Tibial nerve (tissue), 4 donors: ENCODE measurements around the gene MAN1A1. TPM values are rescaled to one million over a fixed set of nuclear protein-coding genes. Genes with fewer than 3 reads are reported as not detected.

Experiments
- DNase-seq, 2 donors: peaks; one replicate each; pipeline ENCODE4 v3.0.0-alpha.2; 2019; ENCODE audit warnings: low spot score in 2 of 2
- H3K27ac ChIP-seq, 4 donors: fragments of 200-600 bp; sonication (generic) in 3 of 4; one replicate each; pipeline ENCODE4 v1.5.1; 2017 to 2019; ENCODE audit warnings: mild to moderate bottlenecking in 1 of 4
- H3K27me3 ChIP-seq, 2 donors: fragments of 200-600 bp; sonication (generic) in 1 of 2; one replicate each; pipeline versions ENCODE4 v1.5.1 to v1.6.0; 2017 to 2019
- H3K36me3 ChIP-seq, 3 donors: fragments of 200-600 bp; sonication (generic); one replicate each; pipeline ENCODE4 v1.5.1; 2018 to 2019
- H3K4me1 ChIP-seq, 4 donors: fragments of 200-600 bp; sonication (generic) in 3 of 4; one replicate each; pipeline ENCODE4 v1.5.1; 2017 to 2019
- H3K4me3 ChIP-seq, 4 donors: fragments of 200-600 bp; sonication (generic) in 3 of 4; one replicate each; pipeline ENCODE4 v1.5.1; 2017 to 2019; ENCODE audit warnings: mild to moderate bottlenecking in 1 of 4, moderate library complexity in 1 of 4
- H3K9me3 ChIP-seq, 4 donors: fragments of 200-600 bp; sonication (generic) in 3 of 4; one replicate each; pipeline ENCODE4 v1.5.1; 2017 to 2019
- EP300 ChIP-seq, 2 donors: sonication (generic); formaldehyde crosslinking; IDR thresholded peaks; one replicate each; pipeline ENCODE4 v1.6.1; 2017; ENCODE audit warnings: antibody characterized with exemption in 2 of 2, mild to moderate bottlenecking in 1 of 2
- POLR2A ChIP-seq, 2 donors: fragments of 450-650 bp; IDR thresholded peaks; one replicate each; pipeline ENCODE4 v1.6.1; 2017; ENCODE audit warnings: antibody characterized with exemption in 2 of 2, mild to moderate bottlenecking in 2 of 2, moderate library complexity in 2 of 2
- WGBS, 2 donors: methylation state at CpG; one replicate each; pipeline ENCODE4 v1.1.5; 2018; 5-methylcytosine and 5-hydroxymethylcytosine counted together
- total RNA-seq, 4 donors: library from RNA; depleted of rRNA; stranded (reverse); fragments of >200 nt; gene quantifications; one replicate each; pipeline ENCODE4 v1.1.0, GENCODE V29; 2016
- TF ChIP-seq, protein P1 (sequence below), 5 experiments: fragments of 200-600 bp in 3 of 5; fragments of 450-650 bp in 2 of 5; sonication (generic) in 3 of 5; IDR thresholded peaks; one replicate each; pipeline ENCODE4 v1.5.1; 2016 to 2019; ENCODE audit warnings: antibody characterized with exemption in 5 of 5, mild to moderate bottlenecking in 3 of 5, moderate library complexity in 2 of 5

MAN1A1 gene
- total RNA-seq, 4 donors from 2014 or later = 118 to 287 (median 154) TPM

DNA sequence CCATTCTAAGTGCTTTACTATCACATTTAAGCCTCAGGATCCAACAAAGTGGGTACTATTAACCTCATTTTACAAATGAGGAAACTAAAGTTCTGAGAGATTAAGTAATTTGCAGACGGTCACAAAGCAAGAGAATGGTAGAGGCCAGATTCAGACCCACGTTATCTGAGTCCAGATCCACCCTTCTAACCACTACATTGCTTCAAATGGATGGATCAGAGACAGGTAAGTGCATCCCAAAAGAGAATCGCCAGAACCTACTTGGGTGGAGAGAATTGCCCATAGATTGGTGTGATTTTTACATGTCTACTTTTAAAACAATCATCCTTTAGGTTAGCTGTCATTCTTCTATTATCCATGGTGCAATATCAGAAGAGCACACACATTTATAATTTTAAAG, 7.1 kb downstream of the MAN1A1 start:
- no peak overlapping the region for H3K4me3 ChIP-seq
- TF ChIP-seq EP300 (IDR thresholded peaks at IDR 0.05) (no peak), POLR2A (IDR thresholded peaks at IDR 0.05) (no peak)
- TF ChIP-seq, protein P1, sequence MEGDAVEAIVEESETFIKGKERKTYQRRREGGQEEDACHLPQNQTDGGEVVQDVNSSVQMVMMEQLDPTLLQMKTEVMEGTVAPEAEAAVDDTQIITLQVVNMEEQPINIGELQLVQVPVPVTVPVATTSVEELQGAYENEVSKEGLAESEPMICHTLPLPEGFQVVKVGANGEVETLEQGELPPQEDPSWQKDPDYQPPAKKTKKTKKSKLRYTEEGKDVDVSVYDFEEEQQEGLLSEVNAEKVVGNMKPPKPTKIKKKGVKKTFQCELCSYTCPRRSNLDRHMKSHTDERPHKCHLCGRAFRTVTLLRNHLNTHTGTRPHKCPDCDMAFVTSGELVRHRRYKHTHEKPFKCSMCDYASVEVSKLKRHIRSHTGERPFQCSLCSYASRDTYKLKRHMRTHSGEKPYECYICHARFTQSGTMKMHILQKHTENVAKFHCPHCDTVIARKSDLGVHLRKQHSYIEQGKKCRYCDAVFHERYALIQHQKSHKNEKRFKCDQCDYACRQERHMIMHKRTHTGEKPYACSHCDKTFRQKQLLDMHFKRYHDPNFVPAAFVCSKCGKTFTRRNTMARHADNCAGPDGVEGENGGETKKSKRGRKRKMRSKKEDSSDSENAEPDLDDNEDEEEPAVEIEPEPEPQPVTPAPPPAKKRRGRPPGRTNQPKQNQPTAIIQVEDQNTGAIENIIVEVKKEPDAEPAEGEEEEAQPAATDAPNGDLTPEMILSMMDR (IDR thresholded peaks at IDR 0.05) = no peak
- no peaks in the 10 kb centered on the region for H3K27me3 ChIP-seq
- H3K36me3 ChIP-seq = no peaks in the 10 kb centered on the region
- peaks cover 0 to 67% (median 19%) of the 10 kb centered on the region in 4 donors for H3K4me1 ChIP-seq
- no peak for DNase-seq
- no peak overlapping the region for H3K27ac ChIP-seq
- 83 to 93% methylated on average over 3 of the region's 3 CpGs for WGBS, 2 donors
- H3K9me3 ChIP-seq = no peaks in the 10 kb centered on the region

- WGBS, 2 donors = 64 to 67% methylated on average over 8 of the region's 8 CpGs
- DNase-seq = no peak
- H3K4me1 ChIP-seq = peaks cover 0 to 66% (median 19%) of the 10 kb centered on the region in 4 donors
- H3K4me3 ChIP-seq = peak overlapping the region in 1 of 4 donors; percentile 24
- H3K36me3 ChIP-seq = no peaks in the 10 kb centered on the region
- H3K27ac ChIP-seq = peak overlapping the region in 2 of 4 donors; percentile 38 to 45
- H3K9me3 ChIP-seq = no peaks in the 10 kb centered on the region
- H3K27me3 ChIP-seq = no peaks in the 10 kb centered on the region
- TF ChIP-seq POLR2A (IDR thresholded peaks at IDR 0.05) = no peak
- TF ChIP-seq, protein P1 (IDR thresholded peaks at IDR 0.05) = no peak
Measured at GRCh38 chr6:119340796-119341487, 8.6 kb downstream of the MAN1A1 start.

- H3K36me3 ChIP-seq = no peaks in the 10 kb centered on the region
- H3K27me3 ChIP-seq = no peaks in the 10 kb centered on the region
- no peak overlapping the region for H3K4me3 ChIP-seq
- H3K9me3 ChIP-seq = no peaks in the 10 kb centered on the region
- H3K4me1 ChIP-seq = peaks cover 0 to 75% (median 19%) of the 10 kb centered on the region in 4 donors
- WGBS, 2 donors = 71 to 72% methylated on average over 4 of the region's 4 CpGs
- no peak for DNase-seq
- no peak overlapping the region for H3K27ac ChIP-seq
- TF ChIP-seq, protein P1 (IDR thresholded peaks at IDR 0.05) = no peak
Measured at GRCh38 chr6:119339941-119340456, 9.6 kb downstream of the MAN1A1 start.

- Histone ChIP-seq H3K4me1 (peaks cover 0 to 70% (median 20%) of the 10 kb centered on the region in 4 donors), H3K27ac (no peak overlapping the region), H3K9me3 (no peaks in the 10 kb centered on the region), H3K27me3 (no peaks in the 10 kb centered on the region), H3K36me3 (no peaks in the 10 kb centered on the region), H3K4me3 (no peak overlapping the region)
- TF ChIP-seq, protein P1 (IDR thresholded peaks at IDR 0.05) = no peak
- no peak for TF ChIP-seq EP300 (IDR thresholded peaks at IDR 0.05)
- no peak for TF ChIP-seq POLR2A (IDR thresholded peaks at IDR 0.05)
- 90 to 92% methylated on average over 1 of the region's 1 CpG for WGBS, 2 donors
- DNase-seq = no peak
Measured at GRCh38 chr6:119337762-119338161, 11.8 kb downstream of the MAN1A1 start.

- WGBS, 2 donors = 93 to 97% methylated on average over 5 of the region's 5 CpGs
- no peak overlapping the region for H3K4me3 ChIP-seq
- no peaks in the 10 kb centered on the region for H3K36me3 ChIP-seq
- no peak for DNase-seq
- peaks cover 0 to 66% (median 19%) of the 10 kb centered on the region in 4 donors for H3K4me1 ChIP-seq
- no peak for TF ChIP-seq EP300 (IDR thresholded peaks at IDR 0.05)
- no peak for TF ChIP-seq POLR2A (IDR thresholded peaks at IDR 0.05)
- no peaks in the 10 kb centered on the region for H3K9me3 ChIP-seq
- H3K27ac ChIP-seq = no peak overlapping the region
- H3K27me3 ChIP-seq = no peaks in the 10 kb centered on the region
Measured at GRCh38 chr6:119337252-119337651, 12.3 kb downstream of the MAN1A1 start.
